Measurements from ENCODE around the gene RGS17.
"Not testable (repeated sequence)": the region's sequence is repeated elsewhere in the genome, so short reads cannot be mapped to it uniquely, and the experiment has no call there.

The RGS17 gene

GRCh38 chr6:153117986-153118879 is 12.8 kb downstream of the RGS17 start:
- no peak for TF ChIP-seq CTCF (IDR thresholded peaks at IDR 0.05; ENCODE audit: low read depth, low read length)
- H3K27me3 ChIP-seq (ENCODE audit: insufficient read depth, low read depth, severe bottlenecking), result no peaks in the 10 kb centered on the region
- no peak for DNase-seq
- no peaks in the 10 kb centered on the region for H3K9me3 ChIP-seq (ENCODE audit: severe bottlenecking)
- no peak overlapping the region for H3K27ac ChIP-seq
- H3K4me3 ChIP-seq (ENCODE audit: low read depth, low read length), result no peak overlapping the region
- no peaks in the 10 kb centered on the region for H3K36me3 ChIP-seq

- not testable (repeated sequence) for H3K9me3 ChIP-seq (ENCODE audit: severe bottlenecking); H3K27me3 ChIP-seq (ENCODE audit: insufficient read depth, low read depth, severe bottlenecking); H3K27ac ChIP-seq; H3K4me3 ChIP-seq (ENCODE audit: low read depth, low read length); DNase-seq; H3K36me3 ChIP-seq
These were observed 20.0 kb downstream of the RGS17 start for GRCh38 chr6:153111082-153111481.

- H3K36me3 ChIP-seq, DNase-seq, H3K27ac ChIP-seq: not testable (repeated sequence)
These were observed 20.5 kb downstream of the RGS17 start for GRCh38 chr6:153110612-153111011.

GRCh38 chr6:153108315-153108714 is 22.8 kb downstream of the RGS17 start:
- Histone ChIP-seq H3K4me3 (ENCODE audit: low read depth, low read length) (no peak overlapping the region), H3K27me3 (ENCODE audit: insufficient read depth, low read depth, severe bottlenecking) (no peaks in the 10 kb centered on the region), H3K27ac (no peak overlapping the region), H3K9me3 (ENCODE audit: severe bottlenecking) (no peaks in the 10 kb centered on the region), H3K36me3 (no peaks in the 10 kb centered on the region)
- peak; percentile 28; the same call in 1 of the 2 replicates for TF ChIP-seq CTCF (IDR thresholded peaks at IDR 0.05; ENCODE audit: low read depth, low read length)
- DNase-seq, result no peak

More at GRCh38 chr6:153110612-153111011, 20.5 kb downstream of the RGS17 start:
- H3K9me3 ChIP-seq (ENCODE audit: severe bottlenecking); H3K4me3 ChIP-seq (ENCODE audit: low read depth, low read length); H3K27me3 ChIP-seq (ENCODE audit: insufficient read depth, low read depth, severe bottlenecking): not testable (repeated sequence)

- Histone ChIP-seq H3K36me3 (no peaks in the 10 kb centered on the region), H3K27ac (no peak overlapping the region), H3K4me3 (ENCODE audit: low read depth, low read length) (no peak overlapping the region), H3K27me3 (ENCODE audit: insufficient read depth, low read depth, severe bottlenecking) (no peaks in the 10 kb centered on the region), H3K9me3 (ENCODE audit: severe bottlenecking) (no peaks in the 10 kb centered on the region)
- no peak for TF ChIP-seq CTCF (IDR thresholded peaks at IDR 0.05; ENCODE audit: low read depth, low read length)
- no peak for DNase-seq
These were observed 25.1 kb downstream of the RGS17 start for GRCh38 chr6:153106021-153106420.

- no peaks in the 10 kb centered on the region for H3K36me3 ChIP-seq
- no peak for DNase-seq
- no peak overlapping the region for H3K4me3 ChIP-seq (ENCODE audit: low read depth, low read length)
- no peaks in the 10 kb centered on the region for H3K9me3 ChIP-seq (ENCODE audit: severe bottlenecking)
- no peaks in the 10 kb centered on the region for H3K27me3 ChIP-seq (ENCODE audit: insufficient read depth, low read depth, severe bottlenecking)
- no peak for TF ChIP-seq CTCF (IDR thresholded peaks at IDR 0.05; ENCODE audit: low read depth, low read length)
- no peak overlapping the region for H3K27ac ChIP-seq
These were observed 26.9 kb downstream of the RGS17 start for GRCh38 chr6:153104220-153104619.

GRCh38 chr6:153103319-153103655 is 27.8 kb downstream of the RGS17 start:
- no peaks in the 10 kb centered on the region for H3K36me3 ChIP-seq
- no peak for TF ChIP-seq CTCF (IDR thresholded peaks at IDR 0.05; ENCODE audit: low read depth, low read length)
- no peak for DNase-seq
- H3K4me3 ChIP-seq (ENCODE audit: low read depth, low read length), result no peak overlapping the region
- H3K27me3 ChIP-seq (ENCODE audit: insufficient read depth, low read depth, severe bottlenecking), result no peaks in the 10 kb centered on the region
- H3K27ac ChIP-seq, result no peak overlapping the region
- H3K9me3 ChIP-seq (ENCODE audit: severe bottlenecking), result no peaks in the 10 kb centered on the region

Measured in WERI-Rb-1 (cell line).